Fibroblast of peridontal ligament (primary cell): ENCODE data around the gene THSD4.
"Not testable (repeated sequence)": the region's sequence is repeated elsewhere in the genome, so short reads cannot be mapped to it uniquely, and the experiment has no call there.

Source experiments
- DNase-seq: peaks from one replicate; pipeline ENCODE4 v3.0.0-alpha.2; 2010; ENCODE audit errors: extremely low read depth

THSD4 gene

DNA sequence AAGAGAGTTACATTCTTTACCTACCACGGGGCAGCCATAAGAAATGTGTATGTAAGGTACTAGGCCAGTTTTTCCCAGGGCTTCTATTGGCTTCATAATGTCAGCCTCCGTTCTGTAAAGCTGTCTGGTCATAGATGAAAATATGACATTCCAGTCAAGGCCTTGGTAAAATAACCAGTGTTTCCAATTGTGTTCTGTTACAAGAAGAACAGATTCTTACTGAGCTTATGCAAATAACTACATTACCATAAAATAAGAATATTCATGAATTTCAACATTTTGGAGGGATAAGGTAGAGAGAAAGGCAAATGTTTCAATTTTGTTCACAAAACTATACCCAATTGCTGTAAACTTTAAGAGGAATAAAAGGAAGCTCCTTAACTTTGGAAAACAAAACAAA, 315.5 kb downstream of the THSD4 start:
- DNase-seq, result no peak

DNA sequence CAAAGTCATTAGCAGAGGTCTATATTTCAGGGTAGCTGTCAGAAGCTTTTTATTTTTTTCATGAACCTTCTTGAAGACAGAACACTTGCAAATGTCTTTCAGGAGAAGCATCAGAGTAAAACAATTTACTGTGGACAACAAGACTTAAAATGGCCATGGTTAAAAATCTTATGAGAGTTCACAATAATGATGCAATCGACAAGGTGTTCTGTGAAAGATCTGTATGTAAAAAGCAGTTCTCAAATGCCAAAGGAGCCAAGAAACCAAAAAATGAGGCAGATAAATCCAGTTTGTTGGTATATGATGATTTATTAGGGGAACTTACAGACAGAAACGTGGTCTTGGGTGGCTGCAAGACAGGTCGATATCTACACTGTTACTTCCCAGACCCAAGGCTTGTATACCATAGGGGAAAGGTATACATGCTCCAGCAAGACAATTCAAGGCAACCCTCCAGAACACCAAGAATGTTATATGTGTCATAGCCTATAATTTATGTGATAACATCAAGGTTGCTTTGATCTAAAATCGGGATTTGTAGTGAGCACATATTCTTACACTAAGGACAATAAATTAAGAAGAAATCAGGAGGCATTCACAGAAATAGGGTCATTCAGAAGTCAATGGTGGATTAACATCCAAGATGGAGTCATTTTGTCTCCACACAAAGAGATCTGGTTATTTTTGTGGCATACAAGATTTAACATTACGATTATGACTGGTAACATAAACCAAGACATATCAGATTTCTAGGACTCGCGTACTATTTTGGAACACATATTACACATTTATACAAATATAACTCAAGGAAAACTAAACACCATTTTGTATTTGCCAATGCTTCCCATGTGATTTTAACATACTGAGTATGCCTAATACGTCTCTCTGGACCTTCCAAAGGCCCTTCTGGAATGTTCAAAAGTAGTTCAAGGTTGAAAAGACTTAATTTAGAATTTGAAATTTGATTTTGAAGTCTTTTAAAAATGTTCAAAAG, 316.4 kb downstream of the THSD4 start:
- peak; percentile 49 for DNase-seq

DNA sequence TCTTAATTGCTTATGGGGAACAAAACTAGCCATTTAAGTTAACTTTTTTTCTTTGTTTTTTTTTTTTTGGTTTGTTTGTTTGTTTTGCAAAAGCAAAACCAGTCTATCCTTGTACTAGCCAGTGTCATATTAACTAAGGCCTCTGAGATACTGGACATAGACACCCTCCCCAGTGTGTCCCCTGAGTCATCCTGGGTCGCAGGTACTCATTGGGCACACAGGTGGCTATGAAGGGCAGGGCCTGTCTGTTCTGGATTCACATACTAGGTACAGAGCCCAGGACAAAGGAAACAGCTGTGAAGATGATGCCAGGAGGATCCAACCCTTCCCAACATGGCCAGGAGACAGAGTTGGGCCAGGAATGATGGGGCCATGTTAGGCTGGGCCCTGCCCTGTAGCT, 318.1 kb downstream of the THSD4 start:
- no peak for DNase-seq

DNA sequence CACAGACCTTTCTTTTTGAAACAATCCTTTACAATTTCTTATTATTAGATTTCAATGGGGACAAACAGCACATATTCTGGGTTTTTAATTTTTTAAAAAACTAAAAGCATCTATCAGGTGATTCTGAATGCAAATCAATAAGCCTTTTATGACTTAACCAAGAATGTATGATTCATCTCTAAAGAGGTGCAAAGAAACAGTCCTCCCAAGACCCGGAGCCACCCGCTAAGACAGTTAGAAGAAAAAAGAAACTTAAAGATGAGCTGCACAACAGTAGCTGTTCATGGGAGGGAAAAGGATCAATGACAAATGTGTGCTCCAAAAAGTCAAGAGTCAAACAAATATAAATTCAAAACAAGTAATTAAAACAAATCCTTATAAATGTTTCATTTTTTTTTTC, 319.5 kb downstream of the THSD4 start:
- DNase-seq, result no peak

DNA sequence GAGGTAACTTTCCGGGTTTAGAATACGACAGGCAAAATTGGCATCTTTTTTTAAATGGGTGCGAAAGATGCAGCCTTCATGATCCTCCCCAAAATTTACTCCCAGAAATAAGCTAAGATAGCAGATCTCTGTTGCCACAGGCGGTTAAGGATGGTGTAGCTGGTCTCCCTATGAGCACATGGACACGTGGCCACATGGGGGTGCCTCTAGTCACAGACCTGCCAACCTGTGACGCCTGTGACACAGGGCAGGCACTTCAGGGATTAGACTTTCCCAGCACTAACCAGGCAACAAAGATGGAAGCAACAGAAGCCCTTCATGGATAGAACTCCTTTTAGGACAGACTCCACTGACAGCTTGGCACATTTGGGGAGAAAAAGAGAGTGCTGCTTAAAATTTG, 320.3 kb downstream of the THSD4 start:
- DNase-seq, result no peak

DNA sequence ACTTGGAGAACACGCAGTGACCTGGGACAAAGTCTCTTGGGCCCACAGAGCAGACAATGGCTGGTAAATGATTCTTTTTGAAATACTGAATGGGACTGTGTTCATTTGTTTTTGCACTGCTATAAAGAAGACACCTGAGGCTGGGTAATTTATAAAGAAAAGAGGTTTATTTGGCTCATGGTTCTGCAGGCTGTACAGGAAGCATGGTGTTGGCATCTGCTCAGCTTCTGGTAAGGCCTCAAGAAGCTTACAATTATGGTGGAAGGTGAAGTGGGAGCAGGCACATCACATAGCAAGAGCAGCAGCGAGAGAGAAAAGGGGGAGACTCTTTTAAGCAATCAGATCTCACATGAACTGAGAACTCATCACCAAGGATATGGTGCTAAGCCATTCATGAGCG, 321.6 kb downstream of the THSD4 start:
- no peak for DNase-seq

DNA sequence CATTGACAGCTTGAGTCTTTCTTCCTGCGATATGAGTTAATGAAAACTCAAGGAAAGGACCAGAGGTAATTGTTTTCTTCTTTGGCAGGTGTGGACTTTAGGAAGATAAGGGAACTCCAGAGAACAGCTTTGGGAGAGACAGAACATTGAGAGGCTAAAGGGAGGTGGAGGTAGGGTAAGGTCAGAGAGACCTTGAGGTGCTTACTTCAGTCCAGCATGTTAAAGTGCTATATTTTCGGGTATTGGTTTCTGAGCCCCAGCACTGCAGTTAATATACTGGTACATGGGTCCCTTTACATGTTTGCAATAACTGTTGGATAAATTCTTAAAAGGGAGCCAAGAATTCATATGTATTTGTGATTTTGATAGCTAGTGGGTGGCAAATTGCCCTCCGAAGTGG, 322.1 kb downstream of the THSD4 start:
- DNase-seq, result no peak

DNA sequence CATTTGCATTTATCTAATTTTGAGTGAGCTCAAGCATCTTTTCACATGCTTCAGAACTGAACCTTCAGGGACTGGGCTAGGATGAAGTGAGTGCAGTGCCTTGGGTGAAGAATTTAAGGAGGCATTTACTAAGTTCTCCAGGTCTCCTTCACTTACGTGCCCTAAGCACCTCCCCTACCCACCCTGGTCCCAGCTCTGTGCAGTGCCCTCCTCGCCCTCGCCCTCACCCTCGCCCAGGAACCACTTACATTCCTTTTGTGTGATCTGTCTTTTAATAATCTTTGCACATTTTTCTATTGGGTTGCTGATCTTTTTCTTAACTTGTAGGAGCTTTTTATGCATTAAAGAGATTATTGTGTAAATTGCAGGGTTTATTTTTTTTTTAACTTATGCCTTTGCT, 322.6 kb downstream of the THSD4 start:
- no peak for DNase-seq

DNA sequence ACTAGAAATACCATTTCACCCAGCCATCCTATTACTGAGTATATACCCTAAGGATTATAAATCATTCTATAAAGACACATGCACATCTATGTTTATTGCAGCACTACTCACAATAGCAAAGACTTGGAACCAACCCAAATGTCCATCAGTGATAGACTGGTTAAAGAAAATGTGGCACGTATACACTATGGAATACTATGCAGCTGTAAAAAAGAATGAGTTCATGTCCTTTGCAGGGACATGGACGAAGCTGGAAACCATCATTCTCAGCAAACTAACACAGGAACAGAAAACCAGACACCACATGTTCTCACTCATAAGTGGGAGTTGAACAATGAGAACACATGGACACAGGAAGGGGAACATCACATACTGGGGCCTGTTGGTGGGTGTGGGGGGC, 324.2 kb downstream of the THSD4 start:
- not testable (repeated sequence) for DNase-seq

DNA sequence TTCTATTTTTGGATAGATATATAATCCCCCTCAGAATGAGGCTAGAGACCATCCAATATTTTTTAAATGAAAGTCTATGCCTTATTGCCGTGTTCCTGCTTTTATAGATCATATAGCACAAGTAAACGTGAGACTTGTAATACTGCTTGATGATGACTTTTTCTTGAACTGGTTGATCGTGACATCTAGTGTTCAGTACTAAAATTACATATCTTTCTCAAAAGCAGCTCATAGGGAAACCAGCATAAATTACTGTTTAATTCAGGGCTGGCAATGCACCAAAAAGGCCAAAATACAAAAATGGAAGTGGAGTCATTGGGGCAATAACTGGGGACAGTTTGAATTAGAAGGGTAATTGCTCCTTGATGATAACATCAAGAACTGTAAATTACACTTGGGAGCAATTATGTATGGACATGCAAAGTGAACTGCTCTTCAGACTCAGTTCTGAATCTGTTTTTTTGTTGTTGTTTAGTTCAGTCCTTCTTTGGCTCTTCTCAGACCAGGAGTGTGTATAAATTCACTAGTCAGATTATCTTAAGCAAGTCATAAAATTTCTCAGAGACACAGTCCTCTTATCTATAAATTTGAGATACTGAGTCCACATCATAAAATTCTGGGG, 325.3 kb downstream of the THSD4 start:
- peak; percentile 90 for DNase-seq

DNA sequence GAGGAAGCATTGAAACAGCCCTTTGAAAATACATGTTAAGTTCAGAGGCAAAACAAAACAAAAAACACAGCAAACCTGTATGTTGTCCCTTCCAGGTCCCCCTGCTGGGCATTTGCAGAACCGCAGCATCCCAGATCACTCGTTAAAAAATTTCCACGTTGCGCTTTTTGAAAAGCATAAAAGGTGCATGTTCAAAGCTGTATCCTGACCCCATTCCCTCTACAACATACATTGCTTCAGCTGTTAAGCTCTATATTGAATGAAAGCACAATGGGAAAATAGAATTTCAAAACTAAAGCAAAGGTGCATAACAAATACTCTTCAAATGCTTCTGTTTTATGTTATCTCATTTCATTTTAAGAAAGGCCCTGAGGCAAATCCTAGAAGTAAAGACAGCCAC, 328.3 kb downstream of the THSD4 start:
- DNase-seq, result peak; percentile 66

DNA sequence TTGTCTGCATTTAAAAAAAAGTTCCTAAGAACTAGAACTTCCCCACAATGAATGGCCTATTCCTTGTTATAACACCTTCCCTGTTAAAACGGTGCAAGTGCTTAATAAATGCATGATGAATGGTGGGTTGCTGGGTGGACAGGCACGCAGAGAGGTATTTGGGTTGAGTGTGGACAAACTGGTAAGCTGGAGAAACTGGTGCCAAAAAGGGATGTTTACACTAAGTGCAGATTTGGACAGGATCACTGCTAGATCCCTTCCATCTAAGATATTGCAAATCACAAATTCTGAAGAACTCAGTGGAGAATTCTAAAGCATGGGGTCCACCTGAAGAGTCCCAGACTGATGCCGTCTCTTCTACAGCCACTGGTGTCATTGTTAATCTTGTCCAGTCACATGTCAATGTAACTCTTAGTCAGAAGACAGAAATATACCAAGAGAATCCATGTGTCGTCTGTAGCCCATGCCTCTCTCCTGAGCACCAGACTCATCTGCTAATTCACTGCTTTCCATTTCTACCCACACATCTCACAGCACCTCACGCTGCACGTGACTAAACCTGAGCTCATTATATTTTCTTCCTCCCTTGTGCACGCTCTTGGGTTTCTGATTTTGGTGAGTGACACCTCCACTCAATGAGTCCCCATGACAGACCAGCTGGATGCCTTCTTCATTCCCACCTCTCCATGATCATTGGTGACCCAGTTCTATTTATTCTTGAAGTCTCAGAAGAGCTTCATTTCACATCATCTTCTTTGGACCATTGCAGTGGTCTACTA, 328.9 kb downstream of the THSD4 start:
- DNase-seq, result no peak

DNA sequence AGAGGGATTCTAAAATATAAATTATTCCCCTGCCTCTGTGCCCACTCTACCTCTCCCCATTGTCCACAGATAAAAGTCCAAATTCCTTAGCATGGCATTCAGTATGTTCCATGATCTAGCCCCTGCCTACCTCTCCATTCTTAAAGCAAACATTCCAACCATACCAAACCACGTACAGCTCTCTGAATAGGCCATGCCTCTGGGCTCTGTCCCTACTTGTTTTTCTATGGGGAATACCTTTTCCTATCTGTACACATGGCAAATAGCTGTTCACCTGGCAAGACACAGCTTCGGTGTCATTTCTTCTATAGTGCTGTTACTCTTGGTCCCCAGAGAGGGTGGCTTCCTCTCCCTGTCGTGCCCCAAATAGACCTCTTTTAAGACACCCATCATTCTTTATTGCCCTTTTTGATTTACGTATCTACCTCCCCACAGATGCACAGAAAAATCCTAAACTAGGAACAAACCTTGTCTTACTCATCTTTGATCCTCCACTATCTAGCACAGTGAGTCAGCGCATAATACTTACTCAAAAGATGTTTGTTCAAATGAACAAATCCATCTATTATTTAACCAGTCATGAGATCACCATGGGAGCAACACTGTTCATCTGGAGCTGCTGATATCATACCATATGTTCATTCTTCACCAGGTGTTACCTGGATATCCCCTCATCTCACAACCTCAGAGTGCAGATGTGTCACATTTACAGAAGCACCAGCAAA, 329.8 kb downstream of the THSD4 start:
- DNase-seq, result no peak

DNA sequence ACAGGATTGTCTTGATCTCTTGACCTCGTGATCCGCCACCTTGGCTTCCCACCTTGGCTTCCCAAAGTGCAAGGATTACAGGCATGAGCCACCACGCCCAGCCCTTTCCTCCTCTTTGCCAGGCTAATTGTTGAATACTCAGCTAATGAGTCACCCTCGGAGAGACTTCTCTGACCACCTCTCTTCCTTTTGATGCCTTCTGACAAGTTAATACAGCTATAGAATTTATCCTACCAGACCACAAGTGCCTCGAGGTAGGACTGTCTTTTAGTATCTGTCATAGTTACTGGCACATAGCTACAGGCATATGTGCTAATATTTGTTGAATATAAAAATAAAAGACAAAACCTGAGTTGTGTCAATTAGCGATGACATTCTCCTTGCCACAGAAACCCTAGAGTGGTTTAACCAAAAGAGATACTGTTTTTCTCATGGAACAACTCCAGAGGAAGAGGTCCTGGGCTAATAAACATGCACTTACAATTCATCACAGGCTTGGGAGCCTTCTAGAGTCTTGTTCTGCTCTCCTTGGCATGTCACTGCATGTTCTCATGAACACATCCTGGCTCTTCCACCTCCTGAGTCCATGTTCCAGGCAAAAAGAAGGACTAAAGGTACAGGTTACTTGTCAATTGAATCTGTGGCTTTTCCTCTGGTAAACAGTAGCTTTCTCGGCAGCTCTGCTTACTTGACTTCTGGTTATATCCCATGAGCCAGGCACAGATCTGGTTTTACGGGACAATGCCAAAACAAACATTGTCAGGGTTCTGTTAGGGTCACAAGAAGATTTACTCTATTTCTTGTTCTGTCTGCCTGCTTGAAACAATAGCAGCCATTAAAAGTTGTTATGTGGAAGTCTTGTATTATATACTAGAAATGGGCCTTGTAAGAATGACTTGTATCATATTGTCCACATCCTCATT, 332.3 kb downstream of the THSD4 start:
- peak; percentile 44 for DNase-seq

DNA sequence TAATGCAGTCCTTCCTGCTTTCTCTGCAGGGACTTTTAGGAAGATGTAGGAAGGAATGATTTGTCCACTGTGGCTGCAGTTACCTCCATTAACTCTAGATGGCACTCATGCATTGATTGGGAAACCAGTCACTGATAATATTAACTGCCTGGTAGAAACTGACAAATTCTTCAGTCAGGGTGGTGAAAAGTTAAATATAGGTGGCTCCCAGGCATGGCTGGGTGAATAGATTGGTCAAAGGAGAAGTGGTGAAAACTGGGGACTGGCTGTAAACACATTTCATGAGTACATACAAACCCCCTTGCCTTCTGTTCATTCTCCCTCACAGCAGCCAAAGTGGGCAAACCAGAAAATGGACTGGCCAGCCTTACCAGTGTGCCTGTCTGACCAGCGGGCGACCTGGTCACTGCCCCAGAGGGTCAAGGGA, 333.4 kb downstream of the THSD4 start:
- DNase-seq, result peak; percentile 80

DNA sequence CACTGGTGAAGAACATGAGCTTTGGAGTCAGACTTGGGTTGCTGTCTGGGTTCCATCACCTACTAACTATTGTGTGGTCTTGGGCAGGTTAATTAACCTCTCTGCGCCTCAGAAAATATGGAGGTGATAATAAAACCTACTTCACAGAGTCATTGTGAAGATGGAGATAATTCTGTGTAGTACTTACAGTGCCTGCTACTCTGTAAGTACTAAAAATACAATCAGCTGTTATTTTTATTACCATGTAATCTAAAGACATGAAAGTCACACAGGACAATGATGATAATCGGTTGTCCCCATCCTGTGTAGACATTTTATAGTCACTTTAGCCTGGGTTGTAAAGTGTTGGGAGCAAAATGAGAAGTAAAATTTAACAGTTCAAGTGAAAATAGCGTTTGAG, 334.1 kb downstream of the THSD4 start:
- DNase-seq, result no peak

DNA sequence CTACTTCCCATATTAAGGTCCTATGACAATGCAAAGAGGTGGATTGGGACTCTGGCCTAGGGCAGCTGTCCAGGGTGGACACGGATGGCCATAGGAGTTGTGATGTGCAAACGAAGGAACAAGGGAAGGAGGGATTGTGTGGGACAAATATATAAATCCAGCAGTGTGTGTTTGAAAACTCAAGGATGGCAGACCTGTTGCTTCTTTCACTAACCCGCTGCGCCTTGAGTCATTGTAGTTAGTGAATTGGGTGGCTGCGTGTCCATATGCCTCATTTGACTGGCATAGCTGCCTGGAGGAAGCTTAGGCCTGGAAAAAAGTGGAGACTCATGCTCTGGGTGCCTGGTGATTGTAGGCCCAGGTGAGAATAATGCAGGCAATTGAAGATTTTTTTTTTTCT, 334.7 kb downstream of the THSD4 start:
- DNase-seq, result no peak

DNA sequence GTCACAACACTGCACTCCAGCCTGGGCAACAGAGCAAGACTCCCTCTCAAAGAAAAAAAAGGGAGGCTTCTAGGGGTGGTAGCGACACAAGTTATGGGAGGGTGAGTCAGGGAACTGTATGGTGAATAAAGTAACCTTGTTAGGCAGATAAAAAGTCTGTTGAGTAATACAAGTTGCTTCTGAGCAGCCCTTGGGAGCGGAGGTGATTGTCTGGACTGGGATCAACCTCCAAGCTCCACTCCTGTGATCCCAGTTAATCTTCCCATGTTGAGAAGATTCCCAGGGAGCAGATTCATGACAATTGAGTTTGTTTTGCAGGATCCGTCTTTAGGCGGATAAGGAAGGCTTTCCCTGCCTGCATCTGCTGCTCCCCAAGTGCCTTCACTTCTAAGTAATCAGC, 335.9 kb downstream of the THSD4 start:
- DNase-seq, result no peak

DNA sequence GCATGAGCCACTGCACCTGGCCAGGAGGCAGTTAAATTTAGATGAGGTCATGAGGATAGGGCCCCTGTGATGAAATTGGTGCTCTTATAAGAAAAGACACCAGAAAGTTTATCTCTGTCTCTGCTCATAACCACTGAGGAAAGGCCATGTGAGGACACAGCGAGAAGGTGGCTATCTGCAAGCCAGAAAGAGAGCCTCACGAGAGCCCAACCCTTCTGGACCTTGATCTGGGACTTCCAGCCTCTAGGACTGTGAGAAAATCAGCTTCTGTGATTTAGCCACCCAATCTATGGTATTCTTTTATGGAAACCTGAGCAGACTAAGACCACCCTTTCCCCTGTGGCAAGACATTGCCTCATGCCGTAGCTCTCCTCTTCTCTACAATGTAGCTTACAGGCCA, 337.6 kb downstream of the THSD4 start:
- DNase-seq, result no peak

DNA sequence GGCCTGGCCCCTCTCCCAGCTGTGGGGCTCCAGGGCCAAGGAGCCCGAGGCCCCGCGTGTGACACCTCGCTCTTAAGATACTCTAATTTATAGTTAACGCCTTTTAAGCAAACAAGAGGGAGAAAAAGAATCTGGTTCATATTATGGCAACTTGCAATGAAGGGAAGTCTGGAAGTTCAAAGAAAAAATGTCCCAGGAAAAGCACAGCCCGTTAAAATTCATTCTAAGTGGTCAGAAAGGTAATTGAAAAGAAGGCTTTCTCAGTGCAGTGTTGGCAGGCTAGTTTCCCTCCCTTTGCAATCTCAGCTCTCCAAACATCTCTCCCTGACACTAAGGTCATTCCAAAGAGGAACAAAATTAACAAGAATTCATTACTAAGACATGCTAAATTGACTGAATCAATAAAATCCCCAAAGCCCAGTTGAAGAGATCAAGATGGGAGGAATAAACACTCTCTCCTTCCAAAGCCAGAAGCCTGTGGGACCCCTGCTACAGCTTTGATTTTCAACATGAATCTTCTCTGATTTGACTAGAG, 339.3 kb downstream of the THSD4 start:
- DNase-seq, result no peak
